NB4 (cell line): ENCODE measurements around the gene ARHGEF16.

ENCODE experiments used
- CTCF ChIP-seq: IDR thresholded peaks from one replicate; pipeline ENCODE4 v1.5.1; 2012; ENCODE audit warnings: low read depth, low read length
- POLR2A ChIP-seq: IDR thresholded peaks from 2 replicates; pipeline ENCODE4 v1.6.1; 2011; ENCODE audit warnings: mild to moderate bottlenecking; ENCODE audit not compliant: insufficient read length; ENCODE audit errors: extremely low read depth

- TF ChIP-seq CTCF (no peak), POLR2A (no peak)
These were observed 57.4 kb downstream of the ARHGEF16 start for GRCh38 chr1:3511856-3512255.
